Hindlimb muscle (tissue), 1 donor: ENCODE measurements around the gene PRKAB2. TPM values are rescaled to one million over a fixed set of nuclear protein-coding genes. Genes with fewer than 3 reads are reported as not detected.
"Not testable (repeated sequence)": the region's sequence is repeated elsewhere in the genome, so short reads cannot be mapped to it uniquely, and the experiment has no call there.

Source experiments
- DNase-seq: peaks from one replicate; pipeline ENCODE4 v3.0.0-alpha.2; 2013
- polyA plus RNA-seq: library from polyadenylated mRNA; unstranded; fragments of 120-200 nt; gene quantifications from one replicate; pipeline ENCODE4 v1.2.1, GENCODE V29; 2013; ENCODE audit not compliant: insufficient read length

PRKAB2 gene
- polyA plus RNA-seq, 1 donor: 46.1 TPM

DNA sequence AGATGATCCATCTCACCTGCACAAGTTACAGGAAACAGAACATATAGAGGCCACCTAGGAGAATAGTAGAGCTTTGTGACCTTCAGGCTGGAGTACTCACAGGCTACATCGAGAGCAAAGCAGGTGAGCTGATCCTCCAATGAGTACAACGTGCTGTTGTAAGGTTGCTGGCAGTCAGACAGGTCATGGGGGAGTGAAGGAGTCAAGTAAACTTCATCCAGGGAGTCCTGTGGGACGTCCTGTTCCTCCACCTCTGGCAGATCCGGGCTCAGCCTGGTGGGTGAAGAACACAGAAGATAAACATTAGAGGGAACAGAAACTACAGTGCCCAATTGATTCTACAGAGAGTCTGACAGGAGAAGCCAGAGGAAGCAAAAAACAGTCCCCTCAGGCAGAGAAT, 62.5 kb downstream of the PRKAB2 start:
- DNase-seq: no peak

DNA sequence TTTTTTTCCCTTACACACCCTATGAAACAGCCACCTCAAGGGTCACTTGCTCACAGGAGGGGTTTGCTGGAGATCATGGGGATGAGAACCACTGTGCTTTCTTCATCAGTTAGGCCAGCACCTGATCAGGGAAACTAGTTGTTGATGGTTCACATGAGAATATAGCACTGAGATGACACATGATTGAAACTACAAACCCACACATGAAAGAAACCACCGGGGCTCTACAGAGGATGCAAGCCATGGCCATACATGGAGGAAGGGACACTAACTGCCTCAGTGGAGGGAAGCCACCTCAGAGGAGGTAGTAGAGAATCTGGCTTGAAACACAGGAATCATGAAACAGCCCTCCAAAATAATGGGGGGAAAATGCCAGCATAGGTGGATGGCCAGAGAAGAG, 63.2 kb downstream of the PRKAB2 start:
- no peak for DNase-seq

DNA sequence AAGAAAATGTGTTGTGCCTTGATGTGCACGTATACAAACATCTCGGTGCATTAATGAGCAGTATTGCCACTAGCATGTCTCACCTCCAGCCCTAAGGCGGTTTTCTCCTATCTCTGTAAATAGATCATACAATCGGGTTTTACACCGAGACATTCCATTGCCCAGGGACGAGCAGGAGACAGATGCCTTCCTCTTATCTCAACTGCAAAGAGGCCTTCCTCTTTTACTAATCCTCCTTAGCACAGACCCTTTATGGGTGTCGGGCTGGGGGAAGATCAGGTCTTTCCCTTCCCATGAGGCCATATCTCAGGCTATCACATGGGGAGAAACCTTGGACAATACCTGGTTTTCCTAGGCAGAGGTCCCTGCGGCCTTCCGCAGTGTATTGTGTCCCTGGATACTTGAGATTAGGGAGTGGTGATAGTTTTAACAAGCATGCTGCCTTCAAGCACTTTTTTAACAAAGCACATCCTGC, 65.8 kb downstream of the PRKAB2 start:
- DNase-seq: not testable (repeated sequence)

DNA sequence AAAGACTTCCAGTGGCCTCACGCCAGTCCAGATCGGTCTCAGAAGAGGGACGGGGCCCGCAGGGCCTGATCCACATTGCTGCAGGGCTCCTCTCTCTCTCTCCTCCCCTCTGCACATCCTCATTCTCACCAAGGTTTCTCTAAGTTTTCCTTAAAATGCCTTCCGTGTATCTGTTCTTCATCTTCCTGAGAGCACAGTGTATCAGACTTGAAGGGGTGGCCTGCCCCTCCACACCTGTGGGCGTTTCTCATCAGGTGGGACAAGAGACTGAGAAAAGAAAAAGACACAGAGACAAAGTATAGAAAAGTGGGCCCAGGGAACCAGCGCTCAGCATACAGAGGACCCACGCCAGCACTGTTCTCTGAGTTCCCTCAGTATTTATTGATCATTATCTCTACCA, 66.4 kb downstream of the PRKAB2 start:
- no peak for DNase-seq

Other genes with a start within 250 kb of the PRKAB2 start
- 16.1 TPM for gene NBPF12, start 234.1 kb downstream of the PRKAB2 start, polyA plus RNA-seq
- gene FMO5, start 52.9 kb upstream of the PRKAB2 start, polyA plus RNA-seq: 2.4 TPM
- 22.0 TPM for gene CHD1L, start 70.2 kb upstream of the PRKAB2 start, polyA plus RNA-seq